HL-60 (cell line): ENCODE measurements around the gene EYS.

Source experiments
- DNase-seq, 2 experiments: peaks; one replicate each; pipeline ENCODE4 v3.0.0-alpha.2; 2010 to 2020; ENCODE audit warnings: low read depth in 1 of 2, low spot score in 1 of 2
- H3K27ac ChIP-seq: fragments of 250-450 bp; sonication (Bioruptor Pico); replicated peaks from 2 replicates; pipeline ENCODE4 v1.5.1; 2020; ENCODE audit warnings: mild to moderate bottlenecking, moderate library complexity
- H3K27me3 ChIP-seq: fragments of 250-450 bp; sonication (Bioruptor Pico); 2 replicates; pipeline ENCODE4 v1.5.1; 2021; ENCODE audit warnings: mild to moderate bottlenecking, moderate library complexity; ENCODE audit not compliant: insufficient read depth, poor library complexity, severe bottlenecking
- H3K4me3 ChIP-seq: replicated peaks from 2 replicates; pipeline ENCODE4 v1.5.1; 2011; ENCODE audit warnings: mild to moderate bottlenecking, control low read depth, low read length; ENCODE audit not compliant: insufficient read depth
- CTCF ChIP-seq: IDR thresholded peaks from one replicate; pipeline ENCODE4 v1.5.1; 2011; ENCODE audit warnings: low read length, control low read depth, inconsistent platforms; ENCODE audit not compliant: insufficient read depth
- GABPA ChIP-seq: IDR thresholded peaks from 2 replicates; pipeline ENCODE4 v1.6.1; 2012; ENCODE audit warnings: low read depth
- POLR2AphosphoS5 ChIP-seq: IDR thresholded peaks from 2 replicates; pipeline ENCODE4 v1.6.1; 2012; ENCODE audit warnings: low read depth
- REST ChIP-seq: IDR thresholded peaks from 2 replicates; pipeline ENCODE4 v1.6.1; 2012; ENCODE audit warnings: low read depth; ENCODE audit not compliant: insufficient replicate concordance
- SPI1 ChIP-seq: IDR thresholded peaks from 2 replicates; pipeline ENCODE4 v1.6.1; 2012; ENCODE audit warnings: low read depth, mild to moderate bottlenecking, borderline replicate concordance

Gene EYS

GRCh38 chr6:63864671-63865318, 1842.2 kb downstream of the EYS start:
- H3K27ac ChIP-seq = no peak overlapping the region
- DNase-seq = no peak
- no peaks in the 10 kb centered on the region for H3K27me3 ChIP-seq
- TF ChIP-seq POLR2AphosphoS5 (no peak), SPI1 (no peak), GABPA (no peak), CTCF (no peak), REST (no peak)
- no peak overlapping the region for H3K4me3 ChIP-seq

GRCh38 chr6:63864061-63864460, 1843.0 kb downstream of the EYS start:
- no peak for TF ChIP-seq REST
- TF ChIP-seq POLR2AphosphoS5 = no peak
- no peak for TF ChIP-seq SPI1
- no peak for TF ChIP-seq GABPA
- no peak for TF ChIP-seq CTCF
- Histone ChIP-seq H3K27ac (no peak overlapping the region), H3K27me3 (no peaks in the 10 kb centered on the region), H3K4me3 (no peak overlapping the region)
- DNase-seq = no peak

GRCh38 chr6:63862486-63863198, 1844.4 kb downstream of the EYS start:
- H3K4me3 ChIP-seq = no peak overlapping the region
- H3K27me3 ChIP-seq = no peaks in the 10 kb centered on the region
- no peak overlapping the region for H3K27ac ChIP-seq
- DNase-seq = no peak
- no peak for TF ChIP-seq POLR2AphosphoS5
- TF ChIP-seq CTCF = no peak
- TF ChIP-seq GABPA = no peak
- no peak for TF ChIP-seq REST
- TF ChIP-seq SPI1 = no peak
